Right hindlimb (tissue), 1 donor: Measurements from ENCODE around the gene KRTAP10-2.
"Not testable (repeated sequence)": the region's sequence is repeated elsewhere in the genome, so short reads cannot be mapped to it uniquely, and the experiment has no call there.

ENCODE experiments used
- DNase-seq: peaks from one replicate; pipeline ENCODE4 v3.0.0-alpha.2; 2018

The KRTAP10-2 gene

GRCh38 chr21:44566403-44566802 lies 15.1 kb upstream of the KRTAP10-2 start:
- DNase-seq: no peak

DNA sequence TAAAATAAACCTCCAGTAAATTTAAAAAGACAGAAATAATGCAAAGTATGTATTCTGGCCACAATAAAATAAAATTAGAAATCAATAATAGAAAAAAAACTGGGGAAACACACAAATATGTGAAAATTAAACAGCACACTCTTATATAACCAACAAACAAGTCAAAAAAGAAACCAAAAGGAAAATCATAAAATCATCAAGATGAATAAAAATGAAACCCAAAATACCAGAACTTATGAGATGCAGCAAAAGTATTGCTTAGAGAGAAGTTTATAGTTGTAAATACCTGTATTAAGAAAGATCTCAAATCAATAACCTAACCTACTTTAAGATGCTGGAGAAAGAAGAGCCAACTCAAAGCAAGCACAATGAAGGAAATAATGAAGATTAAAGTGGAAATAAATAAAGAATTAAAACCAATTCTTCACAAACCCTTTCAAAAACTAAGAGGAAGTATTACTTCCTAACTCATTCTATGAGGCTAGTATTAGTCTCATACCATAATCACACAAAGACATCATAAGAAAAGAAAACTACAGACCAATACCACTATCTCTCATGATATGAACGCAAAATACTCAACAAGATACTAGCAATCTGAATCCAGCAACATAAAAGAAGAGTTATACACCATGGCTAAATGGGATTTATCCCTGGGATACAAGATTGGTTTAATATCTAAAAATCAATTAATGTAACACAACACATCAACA lies 13.7 kb upstream of the KRTAP10-2 start:
- DNase-seq: no peak

- DNase-seq: no peak
Measured at GRCh38 chr21:44564099-44564498, 12.8 kb upstream of the KRTAP10-2 start.

DNA sequence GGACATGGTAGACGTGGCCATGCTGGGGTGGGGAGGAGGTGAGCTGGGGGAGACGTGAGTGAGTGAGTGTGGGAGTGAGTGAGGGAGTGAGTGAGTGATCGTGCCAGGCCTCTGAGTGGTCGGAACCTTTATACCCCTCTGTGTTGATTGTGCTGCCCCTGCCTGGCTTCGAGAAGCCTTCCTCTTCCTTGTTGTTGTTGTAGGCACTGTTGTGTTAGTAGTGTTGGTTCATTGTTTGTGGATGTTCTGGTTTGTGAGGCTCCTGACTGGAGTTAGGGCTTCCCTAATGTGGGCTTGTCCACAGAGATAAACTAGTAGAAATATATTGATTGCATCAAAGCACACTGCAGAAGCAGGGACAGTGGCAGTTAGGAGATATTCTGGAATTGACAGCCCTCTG lies 7.4 kb upstream of the KRTAP10-2 start, which contains the start of gene KRTAP10-3:
TSS of gene KRTAP10-3 (minus strand) at position 101 of the 400 bp plus-strand sequence. CDS start at position 21, 80 bp downstream.
- DNase-seq: no peak

- DNase-seq: not testable (repeated sequence)
Measured at GRCh38 chr21:44558329-44558675, 7.0 kb upstream of the KRTAP10-2 start.

GRCh38 chr21:44557491-44558328 lies 6.4 kb upstream of the KRTAP10-2 start:
- no peak for DNase-seq

DNA sequence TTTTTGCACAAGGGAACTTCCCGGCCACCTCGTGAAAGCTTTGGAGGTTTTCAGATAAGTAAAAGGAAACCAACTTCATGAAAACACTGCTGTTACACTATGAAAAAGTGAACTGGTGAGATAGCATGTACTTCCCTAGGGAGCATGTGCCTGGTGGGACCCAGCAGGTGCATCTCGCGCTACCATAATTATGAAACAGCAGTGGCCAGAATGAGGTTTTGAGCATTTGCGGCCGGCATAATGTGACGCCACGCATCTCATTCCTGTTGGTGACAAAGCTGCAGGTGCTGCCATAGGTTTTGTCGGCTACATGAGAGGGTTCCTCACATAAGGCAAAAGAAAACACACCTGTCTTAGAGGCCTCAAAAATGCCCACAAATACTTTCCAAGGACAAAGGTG lies 5.6 kb upstream of the KRTAP10-2 start:
- DNase-seq: no peak

DNA sequence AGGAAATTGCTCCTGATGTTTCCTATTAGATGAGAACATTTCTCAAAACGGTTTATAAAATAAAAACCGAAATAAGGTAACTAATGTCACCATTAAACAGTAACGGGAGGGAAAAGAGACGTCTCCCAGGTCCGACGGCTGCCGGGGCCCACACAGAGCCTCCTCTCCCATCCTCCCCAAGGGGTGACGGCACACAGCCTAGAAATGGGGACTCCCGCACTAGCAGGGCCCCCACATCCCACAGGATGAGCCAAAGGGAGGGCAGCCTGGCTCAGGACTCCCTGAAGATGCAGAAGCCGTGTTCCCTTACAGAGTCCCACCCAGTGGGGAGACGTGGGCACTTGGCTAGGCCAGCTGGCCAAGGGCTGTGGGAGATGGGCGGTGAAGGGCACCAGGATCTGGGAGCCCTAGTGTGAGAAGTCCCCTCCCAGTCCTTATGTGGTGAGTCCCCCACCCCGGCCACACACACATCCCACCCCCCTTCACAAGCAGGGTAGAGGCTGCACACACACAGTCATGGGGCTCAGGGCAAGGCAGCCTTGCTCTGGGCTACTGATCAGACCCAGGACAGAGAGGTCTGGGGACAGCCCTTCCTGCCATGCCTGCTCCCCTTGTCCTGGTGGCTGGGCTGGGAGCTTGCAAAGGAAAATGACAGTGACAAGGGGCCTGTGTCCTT lies 4.0 kb upstream of the KRTAP10-2 start:
- no peak for DNase-seq

DNA sequence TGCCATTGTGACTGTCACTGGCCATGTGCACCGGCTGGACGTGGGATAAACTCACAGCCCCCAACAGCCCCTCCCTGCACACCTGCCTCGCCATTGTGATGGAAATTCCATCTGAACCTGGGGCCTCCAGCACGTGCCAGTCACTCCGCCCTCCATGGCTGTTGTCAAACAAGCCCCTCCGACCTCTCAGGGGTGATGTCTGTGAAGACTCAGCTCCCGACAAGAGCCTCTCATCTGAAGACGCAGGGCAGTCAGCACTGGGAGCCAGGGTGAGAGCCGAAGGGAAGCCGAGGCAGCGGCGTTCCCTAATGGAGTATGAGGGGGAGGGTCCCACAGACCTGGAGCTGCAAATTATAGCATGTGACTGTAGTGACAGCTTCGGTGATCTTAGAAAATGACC lies 1.4 kb upstream of the KRTAP10-2 start:
- DNase-seq: no peak

GRCh38 chr21:44552136-44552535 lies 831 bp upstream of the KRTAP10-2 start:
- no peak for DNase-seq

- no peak for DNase-seq
Measured at GRCh38 chr21:44550807-44551206, 498 bp downstream of the KRTAP10-2 start.

GRCh38 chr21:44550285-44550684 lies 1.0 kb downstream of the KRTAP10-2 start:
- DNase-seq: not testable (repeated sequence)

- no peak for DNase-seq
Measured at GRCh38 chr21:44549525-44550211, 1.6 kb downstream of the KRTAP10-2 start.

DNA sequence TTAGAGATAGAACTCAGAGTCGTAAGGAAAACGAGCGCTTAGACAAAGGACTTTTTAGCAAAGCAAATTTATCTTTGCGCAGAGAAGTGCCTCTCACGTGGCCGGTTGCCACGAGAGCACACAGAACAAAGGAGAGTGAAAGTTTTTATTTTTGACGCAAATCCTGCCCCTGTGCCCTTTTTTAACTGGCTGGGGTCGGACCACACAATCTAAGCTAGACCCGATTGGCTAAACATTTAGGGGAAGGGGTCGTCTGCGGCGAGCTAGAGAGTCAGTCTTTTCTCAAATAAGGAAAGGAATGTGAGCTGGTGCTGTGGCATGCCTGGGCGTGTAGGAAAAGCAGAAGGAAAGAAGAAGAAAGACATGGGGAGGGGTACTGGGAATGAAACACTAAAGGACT lies 2.4 kb downstream of the KRTAP10-2 start:
- DNase-seq: no peak

GRCh38 chr21:44548381-44548780 lies 2.9 kb downstream of the KRTAP10-2 start:
- no peak for DNase-seq

DNA sequence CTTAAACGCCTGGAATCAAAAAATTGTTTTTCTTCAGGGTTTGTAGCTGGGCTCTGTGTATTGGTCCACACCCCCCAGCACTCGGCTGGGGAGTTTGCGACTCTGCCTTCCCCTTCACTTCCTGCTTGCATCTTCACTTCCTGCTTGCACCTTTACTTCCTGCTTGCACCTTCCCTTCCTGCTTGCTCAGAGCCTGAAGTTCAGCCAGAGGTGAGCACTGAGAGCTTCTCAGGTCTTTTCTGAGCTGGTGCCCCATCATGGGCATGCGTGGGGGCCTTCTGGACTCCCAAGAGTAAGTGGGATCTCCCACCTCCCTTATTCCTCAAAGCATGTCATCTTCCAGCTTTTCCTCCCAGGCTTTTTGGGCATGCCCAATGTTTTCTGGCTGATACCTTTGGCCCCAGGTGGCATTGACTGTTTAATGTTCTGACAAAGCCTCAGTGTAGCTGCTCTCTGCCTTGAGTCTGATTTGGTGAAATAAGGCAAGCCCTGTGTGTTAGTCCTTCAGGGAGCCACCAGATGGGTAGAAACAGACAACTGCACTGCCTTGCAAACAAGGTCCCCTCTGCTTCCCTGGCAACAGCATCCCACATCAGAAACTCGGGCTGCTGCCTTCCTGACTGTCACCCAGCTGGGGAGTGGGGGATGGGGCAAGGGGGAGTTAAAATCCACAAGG lies 3.5 kb downstream of the KRTAP10-2 start:
- no peak for DNase-seq

DNA sequence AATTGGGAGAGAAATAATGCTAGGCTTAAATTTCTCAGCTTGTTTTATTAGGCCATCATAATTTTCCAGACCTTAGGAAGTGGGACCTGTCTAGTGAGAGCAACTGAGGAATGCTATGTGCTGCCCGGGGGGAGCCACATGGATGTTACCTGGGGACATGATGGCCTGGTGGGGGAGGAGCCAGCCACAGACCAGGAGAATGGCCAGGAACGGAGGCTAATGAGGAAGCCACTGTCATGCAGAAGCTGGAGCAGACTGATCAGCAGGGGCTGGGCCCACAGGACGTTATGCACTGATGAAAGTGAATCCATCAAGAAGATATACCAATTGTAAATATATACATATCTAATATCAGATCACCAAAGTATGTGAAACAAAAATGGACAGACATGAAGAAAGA lies 6.7 kb downstream of the KRTAP10-2 start:
- DNase-seq: no peak

DNA sequence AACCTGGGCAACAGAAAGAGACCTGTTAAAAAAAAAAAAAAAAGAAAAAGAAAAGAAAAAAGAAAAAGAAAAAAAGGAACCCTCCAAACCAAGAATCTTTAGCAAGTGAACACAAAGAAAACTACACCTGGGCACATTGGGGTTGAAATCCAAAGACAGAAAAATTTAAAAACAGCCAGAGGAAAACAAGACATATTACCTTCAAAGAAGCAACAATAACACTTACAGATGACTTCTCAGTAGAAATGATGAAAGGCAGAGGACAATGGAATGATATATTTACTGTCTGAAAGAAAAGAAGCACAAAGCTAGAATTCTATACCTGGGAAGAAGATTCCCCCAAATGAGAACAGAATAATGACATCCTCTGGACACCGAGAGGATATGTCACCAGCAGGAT lies 8.6 kb downstream of the KRTAP10-2 start:
- no peak for DNase-seq

- DNase-seq: no peak
Measured at GRCh38 chr21:44540741-44541288, 10.5 kb downstream of the KRTAP10-2 start.

DNA sequence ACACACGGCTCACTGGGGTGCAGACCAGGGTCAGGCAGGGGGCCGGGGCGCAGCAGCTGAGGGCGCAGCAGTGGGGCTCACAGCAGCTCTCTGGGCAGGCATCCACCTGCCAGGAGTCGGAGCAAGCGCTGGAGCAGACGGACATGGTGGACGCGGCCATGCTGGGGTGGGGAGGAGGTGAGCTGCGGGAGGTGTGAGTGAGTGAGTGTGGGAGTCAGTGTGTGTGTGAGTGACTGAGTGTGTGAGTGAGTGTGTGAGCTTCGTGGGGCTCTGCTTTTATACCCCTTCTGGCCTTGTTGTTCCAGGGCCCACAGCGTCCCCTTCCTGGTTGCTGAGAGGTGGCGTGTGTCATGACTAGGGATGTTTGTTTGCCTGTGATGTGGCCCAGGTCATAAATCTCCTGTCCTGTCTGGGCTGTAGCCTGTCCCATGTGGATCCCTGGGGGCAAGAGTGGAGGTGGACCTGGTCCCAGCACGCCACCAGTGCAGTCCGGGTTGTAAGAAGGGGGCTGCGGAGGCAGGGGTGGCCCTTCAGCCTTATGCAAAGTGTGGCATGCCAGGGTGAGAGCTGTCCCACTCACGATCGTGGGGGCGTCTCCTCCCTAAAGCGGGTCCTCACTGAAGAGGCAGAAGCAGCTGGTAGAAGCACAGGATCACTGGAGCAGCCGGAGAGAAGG lies 11.2 kb downstream of the KRTAP10-2 start, which contains the start of gene KRTAP10-1:
TSS of gene KRTAP10-1 (minus strand) at position 205 of the 676 bp plus-strand sequence. CDS start at position 160, 45 bp downstream.
- DNase-seq: no peak

GRCh38 chr21:44539046-44539445 lies 12.3 kb downstream of the KRTAP10-2 start:
- no peak for DNase-seq
